HepG2 (cell line): ENCODE data around the gene OR2F2. TPM values are rescaled to one million over a fixed set of nuclear protein-coding genes. Genes with fewer than 3 reads are reported as not detected.

Experiments used
- CHCHD3 ChIP-seq: sonication (generic); formaldehyde crosslinking; IDR thresholded peaks from 2 replicates; pipeline ENCODE4 v1.8.0; 2022; ENCODE audit warnings: mild to moderate bottlenecking, missing genetic modification reagents, moderate library complexity
- DR1 ChIP-seq: sonication (generic); formaldehyde crosslinking; IDR thresholded peaks from 2 replicates; pipeline ENCODE4 v1.8.0; 2021; ENCODE audit warnings: mild to moderate bottlenecking, missing genetic modification reagents, inconsistent platforms
- ELF4 ChIP-seq: sonication (generic); formaldehyde crosslinking; IDR thresholded peaks from 2 replicates; pipeline ENCODE4 v1.5.0; 2020; ENCODE audit warnings: missing genetic modification reagents, mild to moderate bottlenecking, moderate library complexity, borderline replicate concordance
- ERF ChIP-seq: IDR thresholded peaks from 2 replicates; pipeline ENCODE4 v1.6.1; 2018; ENCODE audit warnings: missing biosample characterization, missing genetic modification reagents
- MED13 ChIP-seq: sonication (generic); formaldehyde crosslinking; IDR thresholded peaks from 2 replicates; pipeline ENCODE4 v1.5.0; 2020; ENCODE audit warnings: missing genetic modification reagents
- MEIS1 ChIP-seq: sonication (generic); formaldehyde crosslinking; IDR thresholded peaks from 2 replicates; pipeline ENCODE4 v1.9.0; 2021; ENCODE audit warnings: mild to moderate bottlenecking, missing genetic modification reagents, moderate library complexity, borderline replicate concordance
- RXRA ChIP-seq: sonication (generic); formaldehyde crosslinking; IDR thresholded peaks from 2 replicates; pipeline ENCODE4 v1.5.1; 2020; ENCODE audit warnings: missing genetic modification reagents
- SIN3A ChIP-seq: IDR thresholded peaks from 2 replicates; pipeline ENCODE4 v1.6.1; 2011; ENCODE audit warnings: low read depth, mild to moderate bottlenecking, control low read depth, low read length, borderline replicate concordance
- SOX5 ChIP-seq: IDR thresholded peaks from 2 replicates; pipeline ENCODE4 v1.6.1; 2016; ENCODE audit warnings: borderline replicate concordance
- SP1 ChIP-seq, 2 experiments: fragments of 450-650 bp in 1 of 2; sonication (generic) in 1 of 2; formaldehyde crosslinking in 1 of 2; IDR thresholded peaks; 2 replicates each; pipeline versions ENCODE4 v1.4.0 to v1.6.1; 2016 to 2020; ENCODE audit warnings: missing genetic modification reagents in 1 of 2
- ZBTB8A ChIP-seq: sonication (generic); formaldehyde crosslinking; IDR thresholded peaks from 2 replicates; pipeline ENCODE4 v1.4.0; 2020; ENCODE audit warnings: mild to moderate bottlenecking, low read depth, missing genetic modification reagents, borderline replicate concordance
- ZMAT3 ChIP-seq: sonication (generic); formaldehyde crosslinking; conservative IDR thresholded peaks from 2 replicates; pipeline ENCODE4 v1.7.0; 2021; ENCODE audit warnings: missing genetic modification reagents
- ZNF12 ChIP-seq: sonication (generic); formaldehyde crosslinking; IDR thresholded peaks from 2 replicates; pipeline ENCODE4 v1.5.0; 2020; ENCODE audit warnings: missing genetic modification reagents
- ZNF383 ChIP-seq: sonication (generic); formaldehyde crosslinking; IDR thresholded peaks from 2 replicates; pipeline ENCODE4 v1.4.0; 2020; ENCODE audit warnings: missing genetic modification reagents, mild to moderate bottlenecking, borderline replicate concordance
- ZNF776 ChIP-seq: sonication (generic); formaldehyde crosslinking; IDR thresholded peaks from 2 replicates; pipeline ENCODE4 v1.4.0; 2020; ENCODE audit warnings: mild to moderate bottlenecking, missing genetic modification reagents
- polyA plus RNA-seq, 8 experiments: library from polyadenylated mRNA; depleted of rRNA in 3 of 8; stranded (reverse) in 7 of 8; unstranded in 1 of 8; fragments of >200 nt; fragmentation: Illumina TruSeq in 4 of 8; extraction: Trizol in 4 of 8; gene quantifications; 2 replicates each; pipeline versions ENCODE4 v1.2.1 to v1.2.3, GENCODE V29; 2011 to 2016; ENCODE audit warnings: low read depth in 4 of 8, missing spikeins in 1 of 8, mixed read lengths in 1 of 8; ENCODE audit not compliant: insufficient read depth in 1 of 8
- total RNA-seq, 5 experiments: library from RNA; depleted of rRNA; stranded (reverse); fragments of >200 nt; fragmentation: Illumina TruSeq; extraction: Trizol; gene quantifications; 2 replicates each; pipeline ENCODE4 v1.2.3, GENCODE V29; 2016; ENCODE audit warnings: low read depth in 1 of 5
- TF ChIP-seq, protein P1 (sequence below): sonication (generic); formaldehyde crosslinking; IDR thresholded peaks from 2 replicates; pipeline ENCODE4 v1.5.0; 2020; ENCODE audit warnings: mild to moderate bottlenecking, missing genetic modification reagents, borderline replicate concordance
- TF ChIP-seq, protein P2 (sequence below): fragments of 450-650 bp; IDR thresholded peaks from 2 replicates; pipeline ENCODE4 v1.6.1; 2017
- TF ChIP-seq, protein P3 (sequence below), 2 experiments: fragments of 450-650 bp in 1 of 2; sonication (generic) in 1 of 2; formaldehyde crosslinking in 1 of 2; IDR thresholded peaks; 2 replicates each; pipeline versions ENCODE4 v1.6.1 to v1.8.0; 2016 to 2022; ENCODE audit warnings: antibody characterized with exemption in 1 of 2, mild to moderate bottlenecking in 1 of 2, missing genetic modification reagents in 1 of 2

Gene OR2F2
- total and polyA plus RNA-seq, 2 of the 13 experiments (the other 11 are each of a cell fraction or from before 2014, with no cell fraction given) = 0.13 TPM; not detected in 1

DNA sequence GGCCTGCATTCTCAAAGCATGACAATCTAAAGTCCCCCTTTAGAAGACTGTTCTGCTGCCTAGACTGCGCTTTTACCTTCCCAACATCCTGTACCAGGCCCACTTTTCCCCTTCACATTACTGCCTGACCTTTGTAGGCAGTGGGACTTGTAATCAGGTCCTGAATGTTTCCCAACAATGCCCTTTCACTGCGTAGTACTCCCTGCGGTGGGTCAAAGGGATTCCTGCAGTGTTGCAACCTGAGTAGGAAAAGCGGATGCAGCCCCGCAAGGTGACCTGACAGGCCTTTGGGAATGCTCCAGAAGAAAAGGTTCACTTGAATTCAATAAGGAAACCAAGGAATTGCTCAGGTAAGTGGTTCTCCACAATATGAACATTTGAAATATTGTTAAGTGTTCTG lies 28.1 kb upstream of the OR2F2 start (continued):
- no peak for TF ChIP-seq DR1 (CRISPR knock-in tag)
- TF ChIP-seq ZMAT3 (CRISPR knock-in tag) = peak; percentile 72; the same call in 1 of the 2 replicates
- no peak for TF ChIP-seq ZBTB8A (CRISPR knock-in tag)
- no peak for TF ChIP-seq SIN3A
- TF ChIP-seq ZNF12 (CRISPR knock-in tag) = peak; percentile 79
- no peak for TF ChIP-seq ZNF383 (CRISPR knock-in tag)
- TF ChIP-seq, protein P1, sequence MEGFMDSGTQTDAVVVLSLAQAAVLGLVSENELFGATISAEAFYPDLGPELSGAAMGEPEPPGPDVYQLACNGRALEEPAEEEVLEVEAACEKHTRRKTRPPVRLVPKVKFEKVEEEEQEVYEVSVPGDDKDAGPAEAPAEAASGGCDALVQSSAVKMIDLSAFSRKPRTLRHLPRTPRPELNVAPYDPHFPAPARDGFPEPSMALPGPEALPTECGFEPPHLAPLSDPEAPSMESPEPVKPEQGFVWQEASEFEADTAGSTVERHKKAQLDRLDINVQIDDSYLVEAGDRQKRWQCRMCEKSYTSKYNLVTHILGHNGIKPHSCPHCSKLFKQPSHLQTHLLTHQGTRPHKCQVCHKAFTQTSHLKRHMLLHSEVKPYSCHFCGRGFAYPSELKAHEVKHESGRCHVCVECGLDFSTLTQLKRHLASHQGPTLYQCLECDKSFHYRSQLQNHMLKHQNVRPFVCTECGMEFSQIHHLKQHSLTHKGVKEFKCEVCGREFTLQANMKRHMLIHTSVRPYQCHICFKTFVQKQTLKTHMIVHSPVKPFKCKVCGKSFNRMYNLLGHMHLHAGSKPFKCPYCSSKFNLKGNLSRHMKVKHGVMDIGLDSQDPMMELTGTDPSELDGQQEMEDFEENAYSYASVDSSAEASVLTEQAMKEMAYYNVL (CRISPR knock-in tag) = peak; percentile 41; the same call in 1 of the 2 replicates
- peak; percentile 94 for TF ChIP-seq SOX5 (CRISPR knock-in tag)
- no peak for TF ChIP-seq ELF4 (CRISPR knock-in tag)
- TF ChIP-seq MEIS1 (CRISPR knock-in tag) = 0 out of 2 replicates have a peak, but pooled peaks have one; percentile 37
- peak; percentile 98 for TF ChIP-seq RXRA (CRISPR knock-in tag)
- TF ChIP-seq, protein P2, sequence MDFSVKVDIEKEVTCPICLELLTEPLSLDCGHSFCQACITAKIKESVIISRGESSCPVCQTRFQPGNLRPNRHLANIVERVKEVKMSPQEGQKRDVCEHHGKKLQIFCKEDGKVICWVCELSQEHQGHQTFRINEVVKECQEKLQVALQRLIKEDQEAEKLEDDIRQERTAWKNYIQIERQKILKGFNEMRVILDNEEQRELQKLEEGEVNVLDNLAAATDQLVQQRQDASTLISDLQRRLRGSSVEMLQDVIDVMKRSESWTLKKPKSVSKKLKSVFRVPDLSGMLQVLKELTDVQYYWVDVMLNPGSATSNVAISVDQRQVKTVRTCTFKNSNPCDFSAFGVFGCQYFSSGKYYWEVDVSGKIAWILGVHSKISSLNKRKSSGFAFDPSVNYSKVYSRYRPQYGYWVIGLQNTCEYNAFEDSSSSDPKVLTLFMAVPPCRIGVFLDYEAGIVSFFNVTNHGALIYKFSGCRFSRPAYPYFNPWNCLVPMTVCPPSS = no peak
- TF ChIP-seq ERF (CRISPR knock-in tag) = peak; percentile 89; the same call in 1 of the 2 replicates
- no peak for TF ChIP-seq SP1 (IDR thresholded peaks at IDR 0.05)
- 0 out of 2 replicates have a peak, but pooled peaks have one; percentile 33 for TF ChIP-seq SP1 (CRISPR knock-in tag; IDR thresholded peaks at IDR 0.05)
- no peak for TF ChIP-seq CHCHD3
- peak; percentile 67; the same call in 1 of the 2 replicates for TF ChIP-seq MED13 (CRISPR knock-in tag)
- TF ChIP-seq, protein P3, sequence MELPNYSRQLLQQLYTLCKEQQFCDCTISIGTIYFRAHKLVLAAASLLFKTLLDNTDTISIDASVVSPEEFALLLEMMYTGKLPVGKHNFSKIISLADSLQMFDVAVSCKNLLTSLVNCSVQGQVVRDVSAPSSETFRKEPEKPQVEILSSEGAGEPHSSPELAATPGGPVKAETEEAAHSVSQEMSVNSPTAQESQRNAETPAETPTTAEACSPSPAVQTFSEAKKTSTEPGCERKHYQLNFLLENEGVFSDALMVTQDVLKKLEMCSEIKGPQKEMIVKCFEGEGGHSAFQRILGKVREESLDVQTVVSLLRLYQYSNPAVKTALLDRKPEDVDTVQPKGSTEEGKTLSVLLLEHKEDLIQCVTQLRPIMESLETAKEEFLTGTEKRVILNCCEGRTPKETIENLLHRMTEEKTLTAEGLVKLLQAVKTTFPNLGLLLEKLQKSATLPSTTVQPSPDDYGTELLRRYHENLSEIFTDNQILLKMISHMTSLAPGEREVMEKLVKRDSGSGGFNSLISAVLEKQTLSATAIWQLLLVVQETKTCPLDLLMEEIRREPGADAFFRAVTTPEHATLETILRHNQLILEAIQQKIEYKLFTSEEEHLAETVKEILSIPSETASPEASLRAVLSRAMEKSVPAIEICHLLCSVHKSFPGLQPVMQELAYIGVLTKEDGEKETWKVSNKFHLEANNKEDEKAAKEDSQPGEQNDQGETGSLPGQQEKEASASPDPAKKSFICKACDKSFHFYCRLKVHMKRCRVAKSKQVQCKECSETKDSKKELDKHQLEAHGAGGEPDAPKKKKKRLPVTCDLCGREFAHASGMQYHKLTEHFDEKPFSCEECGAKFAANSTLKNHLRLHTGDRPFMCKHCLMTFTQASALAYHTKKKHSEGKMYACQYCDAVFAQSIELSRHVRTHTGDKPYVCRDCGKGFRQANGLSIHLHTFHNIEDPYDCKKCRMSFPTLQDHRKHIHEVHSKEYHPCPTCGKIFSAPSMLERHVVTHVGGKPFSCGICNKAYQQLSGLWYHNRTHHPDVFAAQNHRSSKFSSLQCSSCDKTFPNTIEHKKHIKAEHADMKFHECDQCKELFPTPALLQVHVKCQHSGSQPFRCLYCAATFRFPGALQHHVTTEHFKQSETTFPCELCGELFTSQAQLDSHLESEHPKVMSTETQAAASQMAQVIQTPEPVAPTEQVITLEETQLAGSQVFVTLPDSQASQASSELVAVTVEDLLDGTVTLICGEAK (IDR thresholded peaks at IDR 0.05) = no peak
- TF ChIP-seq, protein P3 (CRISPR knock-in tag; IDR thresholded peaks at IDR 0.05) = no peak
- TF ChIP-seq ZNF776 (CRISPR knock-in tag) = no peak
